Tibial nerve (tissue), 4 donors: ENCODE measurements around the gene ATP1A4. TPM values are rescaled to one million over a fixed set of nuclear protein-coding genes. Genes with fewer than 3 reads are reported as not detected.

ENCODE experiments used
- DNase-seq, 2 donors: peaks; one replicate each; pipeline ENCODE4 v3.0.0-alpha.2; 2019; ENCODE audit warnings: low spot score in 2 of 2
- H3K27ac ChIP-seq, 4 donors: fragments of 200-600 bp; sonication (generic) in 3 of 4; one replicate each; pipeline ENCODE4 v1.5.1; 2017 to 2019; ENCODE audit warnings: mild to moderate bottlenecking in 1 of 4
- H3K27me3 ChIP-seq, 2 donors: fragments of 200-600 bp; sonication (generic) in 1 of 2; one replicate each; pipeline versions ENCODE4 v1.5.1 to v1.6.0; 2017 to 2019
- H3K36me3 ChIP-seq, 3 donors: fragments of 200-600 bp; sonication (generic); one replicate each; pipeline ENCODE4 v1.5.1; 2018 to 2019
- H3K4me1 ChIP-seq, 4 donors: fragments of 200-600 bp; sonication (generic) in 3 of 4; one replicate each; pipeline ENCODE4 v1.5.1; 2017 to 2019
- H3K4me3 ChIP-seq, 4 donors: fragments of 200-600 bp; sonication (generic) in 3 of 4; one replicate each; pipeline ENCODE4 v1.5.1; 2017 to 2019; ENCODE audit warnings: mild to moderate bottlenecking in 1 of 4, moderate library complexity in 1 of 4
- H3K9me3 ChIP-seq, 4 donors: fragments of 200-600 bp; sonication (generic) in 3 of 4; one replicate each; pipeline ENCODE4 v1.5.1; 2017 to 2019
- CTCF ChIP-seq, 5 experiments: fragments of 200-600 bp in 3 of 5; fragments of 450-650 bp in 2 of 5; sonication (generic) in 3 of 5; IDR thresholded peaks; one replicate each; pipeline ENCODE4 v1.5.1; 2016 to 2019; ENCODE audit warnings: antibody characterized with exemption in 5 of 5, mild to moderate bottlenecking in 3 of 5, moderate library complexity in 2 of 5
- EP300 ChIP-seq, 2 donors: sonication (generic); formaldehyde crosslinking; IDR thresholded peaks; one replicate each; pipeline ENCODE4 v1.6.1; 2017; ENCODE audit warnings: antibody characterized with exemption in 2 of 2, mild to moderate bottlenecking in 1 of 2
- POLR2A ChIP-seq, 2 donors: fragments of 450-650 bp; IDR thresholded peaks; one replicate each; pipeline ENCODE4 v1.6.1; 2017; ENCODE audit warnings: antibody characterized with exemption in 2 of 2, mild to moderate bottlenecking in 2 of 2, moderate library complexity in 2 of 2
- WGBS, 2 donors: methylation state at CpG; one replicate each; pipeline ENCODE4 v1.1.5; 2018; 5-methylcytosine and 5-hydroxymethylcytosine counted together
- total RNA-seq, 4 donors: library from RNA; depleted of rRNA; stranded (reverse); fragments of >200 nt; gene quantifications; one replicate each; pipeline ENCODE4 v1.1.0, GENCODE V29; 2016

The ATP1A4 gene
- total RNA-seq, 4 donors from 2014 or later, result 0.90 to 5.0 (median 2.1) TPM

GRCh38 chr1:160214481-160215140, 63.2 kb downstream of the ATP1A4 start:
- no peaks in the 10 kb centered on the region for H3K9me3 ChIP-seq
- H3K27ac ChIP-seq, result peak overlapping the region in 2 of 4 donors; percentile 16 to 56
- no peaks in the 10 kb centered on the region for H3K27me3 ChIP-seq
- H3K36me3 ChIP-seq, result peaks cover 0 to 94% (median 18%) of the 10 kb centered on the region in 3 donors
- no peak for DNase-seq
- no peak for TF ChIP-seq POLR2A (IDR thresholded peaks at IDR 0.05)
- no peak for TF ChIP-seq EP300 (IDR thresholded peaks at IDR 0.05)
- no peak for TF ChIP-seq CTCF (IDR thresholded peaks at IDR 0.05)
- H3K4me3 ChIP-seq, result no peak overlapping the region
- peaks cover 3 to 73% (median 25%) of the 10 kb centered on the region in 4 donors for H3K4me1 ChIP-seq
- WGBS, 2 donors, result 67 to 73% methylated on average over 3 of the region's 3 CpGs

- Histone ChIP-seq H3K4me3 (no peak overlapping the region), H3K27ac (no peak overlapping the region), H3K4me1 (peaks cover 3 to 64% (median 29%) of the 10 kb centered on the region in 4 donors), H3K9me3 (no peaks in the 10 kb centered on the region), H3K27me3 (no peaks in the 10 kb centered on the region), H3K36me3 (peaks cover 0 to 89% (median 18%) of the 10 kb centered on the region in 3 donors)
- TF ChIP-seq CTCF (IDR thresholded peaks at IDR 0.05) (no peak), EP300 (IDR thresholded peaks at IDR 0.05) (no peak), POLR2A (IDR thresholded peaks at IDR 0.05) (no peak)
- DNase-seq, result no peak
Observed at GRCh38 chr1:160216301-160216700, 64.9 kb downstream of the ATP1A4 start.

- DNase-seq, result no peak
- Histone ChIP-seq H3K9me3 (no peaks in the 10 kb centered on the region), H3K27ac (peak overlapping the region in 3 of 4 donors; percentile 31 to 80 (median 74)), H3K27me3 (no peaks in the 10 kb centered on the region), H3K4me3 (no peak overlapping the region), H3K4me1 (peaks cover 3 to 64% (median 29%) of the 10 kb centered on the region in 4 donors), H3K36me3 (peaks cover 2 to 87% (median 23%) of the 10 kb centered on the region in 3 donors)
- WGBS, 2 donors, result 21 to 23% methylated on average over 10 of the region's 10 CpGs
- TF ChIP-seq EP300 (IDR thresholded peaks at IDR 0.05) (peak in 1 of 2 donors; percentile 46), POLR2A (IDR thresholded peaks at IDR 0.05) (no peak)
Observed at GRCh38 chr1:160217481-160218051, 66.2 kb downstream of the ATP1A4 start.

- TF ChIP-seq CTCF (IDR thresholded peaks at IDR 0.05) (peak; percentile 12 to 80 (median 60)), EP300 (IDR thresholded peaks at IDR 0.05) (no peak)
- H3K27ac ChIP-seq, result peak overlapping the region; percentile 38 to 80 (median 64)
- no peak for DNase-seq
- WGBS, 2 donors, result 24 to 34% methylated on average over 4 of the region's 4 CpGs
- peaks cover 2 to 87% (median 26%) of the 10 kb centered on the region in 3 donors for H3K36me3 ChIP-seq
- H3K27me3 ChIP-seq, result no peaks in the 10 kb centered on the region
- H3K9me3 ChIP-seq, result no peaks in the 10 kb centered on the region
- H3K4me1 ChIP-seq, result peaks cover 3 to 60% (median 29%) of the 10 kb centered on the region in 4 donors
- no peak overlapping the region for H3K4me3 ChIP-seq
Observed at GRCh38 chr1:160219062-160219929, 67.9 kb downstream of the ATP1A4 start.

- TF ChIP-seq EP300 (IDR thresholded peaks at IDR 0.05) (no peak), POLR2A (IDR thresholded peaks at IDR 0.05) (no peak), CTCF (IDR thresholded peaks at IDR 0.05) (no peak)
- H3K9me3 ChIP-seq, result no peaks in the 10 kb centered on the region
- peaks cover 3 to 49% (median 29%) of the 10 kb centered on the region in 4 donors for H3K4me1 ChIP-seq
- WGBS, 2 donors, result 83 to 95% methylated on average over 2 of the region's 2 CpGs
- no peak for DNase-seq
- H3K27ac ChIP-seq, result peak overlapping the region in 1 of 4 donors; percentile 74
- no peak overlapping the region for H3K4me3 ChIP-seq
- peaks cover 5 to 87% (median 29%) of the 10 kb centered on the region in 3 donors for H3K36me3 ChIP-seq
- H3K27me3 ChIP-seq, result no peaks in the 10 kb centered on the region
Observed at GRCh38 chr1:160220301-160220700, 68.9 kb downstream of the ATP1A4 start.
